HG03439 (cell line): ENCODE data around the gene TMTC4.
"Not testable (repeated sequence)": the region's sequence is repeated elsewhere in the genome, so short reads cannot be mapped to it uniquely, and the experiment has no call there.

ENCODE experiments used
- ATAC-seq: cut with Tn5 transposase; IDR thresholded peaks from one replicate; pipeline ENCODE4 v1.9.1; 2021; ENCODE audit warnings: mild to moderate bottlenecking, moderate library complexity; ENCODE audit not compliant: unreplicated experiment

Gene TMTC4

GRCh38 chr13:100674572-100674871 lies at the start of gene TMTC4:
TSS of gene TMTC4 (minus strand) at chr13:100674795. CDS start at chr13:100670362, 4,433 bp downstream.
- peak; percentile 52 for ATAC-seq

DNA sequence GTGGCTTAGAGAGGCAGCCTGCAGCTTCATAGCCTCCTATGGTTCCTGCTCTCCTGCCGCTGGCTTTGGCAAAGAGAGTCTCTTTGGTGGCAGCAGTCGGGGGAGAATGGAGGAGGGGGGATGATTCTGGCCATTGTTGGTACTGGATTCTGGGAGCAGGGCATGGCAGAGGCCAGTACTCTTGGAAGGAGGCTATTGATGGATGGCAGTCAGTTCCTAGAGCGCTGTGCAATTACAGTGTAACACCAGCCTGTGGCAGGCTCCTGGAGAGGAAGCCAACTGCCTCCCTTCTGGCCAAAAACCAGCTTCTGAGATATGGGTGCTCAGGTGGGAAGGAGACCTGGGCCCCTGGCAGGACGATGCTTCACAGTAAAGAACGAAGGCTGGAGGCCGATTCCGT lies 47.9 kb upstream of the TMTC4 start:
- no peak for ATAC-seq

- no peak for ATAC-seq
Measured at GRCh38 chr13:100721885-100722512, 47.4 kb upstream of the TMTC4 start.

GRCh38 chr13:100715604-100716003 lies 41.0 kb upstream of the TMTC4 start:
- ATAC-seq, result no peak

DNA sequence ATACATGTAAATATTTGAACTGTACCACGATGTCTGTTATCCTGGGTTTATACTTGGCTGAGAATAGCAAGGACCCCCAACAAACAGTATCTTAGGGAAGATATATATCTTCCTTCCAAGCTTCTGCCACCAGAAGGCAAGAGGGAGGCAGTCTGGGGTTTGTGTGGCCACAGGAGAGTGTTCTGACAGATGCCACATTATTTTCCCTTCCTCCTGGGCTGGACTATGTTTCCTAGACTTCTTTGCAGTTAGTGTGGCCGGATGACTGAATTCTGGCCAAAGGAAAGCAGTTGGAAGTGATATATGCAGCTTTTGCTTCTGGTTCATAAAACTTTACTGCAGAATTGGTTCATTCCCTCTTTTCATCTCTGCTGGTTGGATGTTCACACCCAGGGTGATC lies 39.9 kb upstream of the TMTC4 start:
- ATAC-seq, result no peak

- ATAC-seq, result no peak
Measured at GRCh38 chr13:100710176-100710575, 35.6 kb upstream of the TMTC4 start.

DNA sequence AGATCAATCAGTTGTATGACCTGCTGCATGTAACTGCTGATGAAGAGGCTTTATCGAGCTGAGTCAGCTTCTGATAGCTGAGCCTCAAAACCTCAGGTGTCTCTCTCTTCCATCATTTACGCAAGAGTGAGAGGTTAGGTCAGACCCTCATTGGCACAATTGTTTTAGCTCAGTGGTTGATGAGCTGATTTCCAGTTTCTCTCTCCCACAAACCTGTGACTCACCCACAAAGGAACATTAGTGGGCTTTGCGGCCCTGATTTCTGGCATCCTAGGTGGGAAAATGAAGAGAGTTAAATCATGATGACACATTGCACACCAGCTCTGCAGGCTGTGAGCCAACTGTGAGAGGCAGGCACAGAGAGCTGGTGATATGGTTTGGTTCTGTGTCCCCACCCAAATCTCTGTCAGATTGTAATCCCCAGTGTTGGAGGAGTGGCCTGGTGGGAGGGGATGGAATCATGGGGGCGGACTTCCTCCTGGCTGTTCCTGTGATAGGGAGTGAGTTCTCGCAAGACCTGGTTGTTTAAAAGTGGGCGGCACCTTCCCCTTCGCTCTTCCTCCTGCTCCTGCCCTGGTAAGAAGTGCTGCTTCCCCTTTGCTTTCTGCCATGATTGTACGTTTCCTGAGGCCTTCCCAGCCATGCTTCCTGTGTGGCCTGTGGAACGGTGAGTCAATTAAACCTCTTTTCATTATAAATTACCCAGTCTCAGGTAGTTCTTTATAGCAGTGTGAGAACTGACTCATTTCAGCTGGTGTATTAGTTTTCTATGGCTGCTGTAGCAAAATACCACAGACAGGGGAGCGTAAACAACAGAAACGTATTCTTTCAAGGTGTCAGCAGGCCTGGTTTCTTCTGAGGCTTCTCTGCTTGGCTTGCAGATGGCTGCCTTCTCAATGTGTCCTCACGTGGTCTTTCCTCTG lies 33.5 kb upstream of the TMTC4 start:
- no peak for ATAC-seq

GRCh38 chr13:100698331-100698730 lies 23.7 kb upstream of the TMTC4 start:
- ATAC-seq, result not testable (repeated sequence)

- no peak for ATAC-seq
Measured at GRCh38 chr13:100695509-100695773, 20.8 kb upstream of the TMTC4 start.

GRCh38 chr13:100694722-100695508 lies 20.3 kb upstream of the TMTC4 start:
- ATAC-seq, result no peak

DNA sequence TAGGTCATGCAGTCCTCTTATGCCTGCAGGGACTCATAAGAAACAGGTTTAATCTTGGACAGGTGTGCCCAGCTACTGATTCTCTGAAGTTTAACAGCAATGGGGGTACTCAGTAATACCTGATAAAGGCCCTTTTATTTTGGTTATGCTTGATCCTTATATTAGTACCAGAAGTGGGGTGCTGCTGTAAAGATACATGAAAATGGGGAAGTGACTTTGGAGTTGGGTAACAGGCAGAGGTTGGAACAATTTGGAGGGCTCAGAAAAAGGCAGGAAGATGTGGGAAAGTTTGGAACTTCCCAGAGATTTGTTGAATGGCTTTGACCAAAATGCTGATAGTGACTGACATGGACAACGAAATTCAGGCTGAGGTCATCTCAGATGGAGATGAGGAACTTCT lies 14.6 kb upstream of the TMTC4 start:
- no peak for ATAC-seq

DNA sequence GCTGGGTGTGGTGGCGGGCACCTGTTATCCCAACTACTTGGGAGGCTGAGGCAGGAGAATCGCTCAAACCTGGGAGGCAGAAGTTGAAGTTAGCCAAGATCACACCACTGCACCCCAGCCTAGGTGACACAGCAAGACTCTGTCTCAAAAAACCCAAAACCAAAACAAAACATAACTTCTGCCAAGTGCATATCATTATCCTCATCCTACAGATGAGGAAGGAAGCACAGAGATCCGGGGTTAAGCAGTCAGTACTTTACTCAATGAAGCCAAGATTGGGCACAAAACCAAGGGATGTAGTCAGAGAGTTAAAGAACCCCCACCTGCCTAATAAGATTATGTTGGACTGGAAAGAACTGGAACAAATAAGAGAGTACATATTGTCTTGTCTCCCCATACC lies 5.5 kb upstream of the TMTC4 start:
- no peak for ATAC-seq

- ATAC-seq, result not testable (repeated sequence)
Measured at GRCh38 chr13:100677128-100677527, 2.5 kb upstream of the TMTC4 start.

GRCh38 chr13:100675661-100676129 lies 1.1 kb upstream of the TMTC4 start:
- no peak for ATAC-seq

DNA sequence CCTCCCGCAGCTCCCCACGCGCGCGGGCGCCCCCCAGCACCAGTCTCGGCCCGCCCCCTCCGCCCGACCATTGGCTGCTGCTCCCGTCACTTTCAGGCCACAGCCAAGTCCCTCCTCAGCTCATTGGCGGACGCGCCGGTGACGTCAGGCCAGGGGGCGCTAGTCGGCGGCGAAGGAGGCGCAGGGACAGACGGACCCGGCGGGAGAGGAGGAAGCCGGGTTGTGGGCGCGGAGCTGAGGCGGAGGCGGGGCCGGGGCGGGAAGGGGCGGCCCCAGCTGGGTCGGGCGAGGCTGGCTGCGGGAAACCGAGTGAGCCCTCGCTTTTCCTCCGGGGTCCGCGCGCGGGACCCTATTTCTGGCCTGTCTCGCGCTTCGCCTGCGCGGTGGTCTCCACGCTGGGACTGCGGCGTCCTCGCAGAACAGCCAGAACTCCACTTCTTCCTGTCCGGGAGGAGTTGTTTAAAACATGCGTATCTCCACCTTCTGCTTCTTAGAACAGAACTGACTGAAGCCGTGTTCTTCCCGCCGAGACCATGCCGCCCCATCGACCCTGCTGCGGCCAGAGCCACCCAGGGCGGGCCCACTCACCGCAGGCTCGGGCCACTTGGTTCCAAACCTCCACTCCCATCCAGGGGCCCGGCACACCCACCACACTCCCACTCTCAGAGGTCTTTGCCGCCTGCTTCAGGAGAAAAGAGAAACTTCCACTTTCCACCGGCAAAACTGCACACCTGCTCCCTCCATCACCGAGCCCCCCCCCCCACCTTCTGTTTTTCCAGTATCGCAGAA lies 471 bp upstream of the TMTC4 start:
- ATAC-seq, result peak; percentile 96

GRCh38 chr13:100673713-100674571 lies 653 bp downstream of the TMTC4 start:
- ATAC-seq, result peak; percentile 36

GRCh38 chr13:100673376-100673712 lies 1.3 kb downstream of the TMTC4 start:
- no peak for ATAC-seq

- ATAC-seq, result no peak
Measured at GRCh38 chr13:100671389-100672182, 3.0 kb downstream of the TMTC4 start.

DNA sequence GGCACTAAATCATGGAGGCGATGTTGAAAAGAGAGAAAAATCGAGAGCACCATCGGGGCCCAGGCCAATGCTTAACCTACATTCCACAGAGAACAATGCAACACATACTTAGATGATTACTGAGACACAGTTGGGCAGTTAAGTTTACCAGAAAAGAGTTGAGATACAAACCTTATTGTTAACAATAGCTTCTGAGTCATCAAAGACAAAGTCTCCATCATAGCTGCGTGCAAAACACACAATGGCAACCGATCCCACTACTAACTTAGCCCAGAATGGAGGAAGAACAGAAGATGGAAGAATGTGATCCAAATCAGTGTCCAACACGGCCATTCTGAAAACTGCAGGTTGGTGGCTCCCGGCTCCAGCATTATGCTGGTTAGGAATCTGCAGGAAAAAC lies 6.2 kb downstream of the TMTC4 start:
- no peak for ATAC-seq
